IMR-90 (cell line): Measurements from ENCODE around the gene PROCR.

Experiments used
- BHLHE40 ChIP-seq: fragments of 150-350 bp; IDR thresholded peaks from 2 replicates; pipeline ENCODE4 v1.6.1; 2016; ENCODE audit warnings: mild to moderate bottlenecking, low read depth, low read length
- CEBPB ChIP-seq: IDR thresholded peaks from 2 replicates; pipeline ENCODE4 v1.6.1; 2012; ENCODE audit warnings: low read depth, low read length, improper control_type of control experiment
- CHD1 ChIP-seq: IDR thresholded peaks from 2 replicates; pipeline ENCODE4 v1.6.1; 2012; ENCODE audit warnings: low read depth, low read length, improper control_type of control experiment
- ELK1 ChIP-seq: fragments of 150-350 bp; IDR thresholded peaks from 2 replicates; pipeline ENCODE4 v1.6.1; 2016; ENCODE audit warnings: low read depth, mild to moderate bottlenecking, low read length, moderate library complexity, borderline replicate concordance
- FOS ChIP-seq: fragments of 150-350 bp; IDR thresholded peaks from 2 replicates; pipeline ENCODE4 v1.6.1; 2016; ENCODE audit warnings: low read depth, low read length
- MAFK ChIP-seq: IDR thresholded peaks from 2 replicates; pipeline ENCODE4 v1.6.1; 2012; ENCODE audit warnings: low read depth, low read length, improper control_type of control experiment
- MAZ ChIP-seq: IDR thresholded peaks from 2 replicates; pipeline ENCODE4 v1.6.1; 2012; ENCODE audit warnings: low read depth, mild to moderate bottlenecking, low read length, improper control_type of control experiment, moderate library complexity, borderline replicate concordance
- MXI1 ChIP-seq: IDR thresholded peaks from 2 replicates; pipeline ENCODE4 v1.6.1; 2012; ENCODE audit warnings: low read depth, mild to moderate bottlenecking, low read length, moderate library complexity, borderline replicate concordance
- NFE2L2 ChIP-seq: fragments of 150-350 bp; IDR thresholded peaks from 2 replicates; pipeline ENCODE4 v1.6.1; 2016; ENCODE audit warnings: low read depth, mild to moderate bottlenecking, low read length
- POLR2A ChIP-seq: IDR thresholded peaks from 2 replicates; pipeline ENCODE4 v1.6.1; 2012; ENCODE audit warnings: mild to moderate bottlenecking, low read depth, low read length
- RAD21 ChIP-seq: IDR thresholded peaks from 2 replicates; pipeline ENCODE4 v1.6.1; 2012; ENCODE audit warnings: low read length, improper control_type of control experiment
- SMC3 ChIP-seq: fragments of 150-350 bp; IDR thresholded peaks from 2 replicates; pipeline ENCODE4 v1.6.1; 2016; ENCODE audit warnings: low read depth, mild to moderate bottlenecking, antibody characterized with exemption, low read length, moderate library complexity
- TF ChIP-seq, protein P1 (sequence below): conservative IDR thresholded peaks from 2 replicates; pipeline ENCODE4 v1.5.1; 2012; ENCODE audit warnings: mild to moderate bottlenecking, low read depth, low read length, improper control_type of control experiment

DNA sequence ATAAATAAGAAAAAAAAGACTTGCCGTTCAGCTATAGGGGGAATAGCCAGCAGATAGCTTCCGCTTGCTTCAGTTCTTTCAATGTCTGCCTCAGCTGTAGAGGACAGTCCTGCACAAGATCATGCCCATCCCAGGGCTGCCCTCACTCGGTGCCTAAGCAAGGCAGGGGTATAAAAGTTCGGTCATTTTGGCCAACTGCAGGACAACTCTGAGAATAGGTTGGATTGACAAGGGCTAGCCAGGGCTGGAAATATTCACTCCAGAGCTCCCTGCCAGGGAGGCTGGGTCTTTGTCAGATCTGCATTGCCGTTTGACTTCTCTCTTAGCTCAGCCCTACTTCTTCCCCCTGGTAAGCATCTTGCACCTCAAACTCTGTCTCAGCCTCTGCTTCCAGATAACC lies 8.4 kb downstream of the PROCR start:
- TF ChIP-seq POLR2A (no peak), NFE2L2 (no peak), MAFK (no peak), RAD21 (no peak), ELK1 (no peak), CEBPB (no peak), FOS (no peak), MXI1 (no peak), MAZ (no peak), SMC3 (no peak), BHLHE40 (no peak), CHD1 (no peak)
- TF ChIP-seq, protein P1, sequence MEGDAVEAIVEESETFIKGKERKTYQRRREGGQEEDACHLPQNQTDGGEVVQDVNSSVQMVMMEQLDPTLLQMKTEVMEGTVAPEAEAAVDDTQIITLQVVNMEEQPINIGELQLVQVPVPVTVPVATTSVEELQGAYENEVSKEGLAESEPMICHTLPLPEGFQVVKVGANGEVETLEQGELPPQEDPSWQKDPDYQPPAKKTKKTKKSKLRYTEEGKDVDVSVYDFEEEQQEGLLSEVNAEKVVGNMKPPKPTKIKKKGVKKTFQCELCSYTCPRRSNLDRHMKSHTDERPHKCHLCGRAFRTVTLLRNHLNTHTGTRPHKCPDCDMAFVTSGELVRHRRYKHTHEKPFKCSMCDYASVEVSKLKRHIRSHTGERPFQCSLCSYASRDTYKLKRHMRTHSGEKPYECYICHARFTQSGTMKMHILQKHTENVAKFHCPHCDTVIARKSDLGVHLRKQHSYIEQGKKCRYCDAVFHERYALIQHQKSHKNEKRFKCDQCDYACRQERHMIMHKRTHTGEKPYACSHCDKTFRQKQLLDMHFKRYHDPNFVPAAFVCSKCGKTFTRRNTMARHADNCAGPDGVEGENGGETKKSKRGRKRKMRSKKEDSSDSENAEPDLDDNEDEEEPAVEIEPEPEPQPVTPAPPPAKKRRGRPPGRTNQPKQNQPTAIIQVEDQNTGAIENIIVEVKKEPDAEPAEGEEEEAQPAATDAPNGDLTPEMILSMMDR = no peak
